ENCODE results near the gene LRRC4B.

The LRRC4B gene

GRCh38 chr19:50501568-50502475 lies 66.4 kb downstream of the LRRC4B start:
- no peak for DNase-seq

GRCh38 chr19:50501186-50501567 lies 67.1 kb downstream of the LRRC4B start:
- no peak for DNase-seq

GRCh38 chr19:50500753-50501151 lies 67.5 kb downstream of the LRRC4B start:
- no peak for DNase-seq

- DNase-seq = no peak
Measured at GRCh38 chr19:50500060-50500752, 68.0 kb downstream of the LRRC4B start.

- no peak for DNase-seq
Measured at GRCh38 chr19:50498219-50499056, 69.8 kb downstream of the LRRC4B start.

GRCh38 chr19:50497022-50497405 lies 71.2 kb downstream of the LRRC4B start:
- no peak for DNase-seq

GRCh38 chr19:50496189-50497021 lies 71.8 kb downstream of the LRRC4B start:
- no peak for DNase-seq

- no peak for DNase-seq
Measured at GRCh38 chr19:50495020-50495531, 73.2 kb downstream of the LRRC4B start.

GRCh38 chr19:50494186-50495019 lies 73.8 kb downstream of the LRRC4B start:
- DNase-seq = no peak

- no peak for DNase-seq
Measured at GRCh38 chr19:50493171-50493570, 75.1 kb downstream of the LRRC4B start.

- DNase-seq = no peak
Measured at GRCh38 chr19:50492303-50493052, 75.8 kb downstream of the LRRC4B start.

- DNase-seq = no peak
Measured at GRCh38 chr19:50490991-50491472, 77.2 kb downstream of the LRRC4B start.

- no peak for DNase-seq
Measured at GRCh38 chr19:50490411-50490811, 77.8 kb downstream of the LRRC4B start.

- DNase-seq = no peak
Measured at GRCh38 chr19:50489461-50490011, 78.7 kb downstream of the LRRC4B start.

GRCh38 chr19:50488389-50489194 lies 79.6 kb downstream of the LRRC4B start:
- no peak for DNase-seq

GRCh38 chr19:50486823-50487515 lies 81.3 kb downstream of the LRRC4B start:
- peak; percentile 34 for DNase-seq

- DNase-seq = no peak
Measured at GRCh38 chr19:50485284-50485955, 82.8 kb downstream of the LRRC4B start.

- no peak for DNase-seq
Measured at GRCh38 chr19:50482916-50483315, 85.3 kb downstream of the LRRC4B start.

Measured in effector CD4-positive, alpha-beta T cell (primary cell).